Endothelial cell of umbilical vein (primary cell): ENCODE results near the gene PGS1. TPM values are rescaled to one million over a fixed set of nuclear protein-coding genes. Genes with fewer than 3 reads are reported as not detected.

Experiments
- BruUV-seq: library from RNA; stranded (reverse); fragments of 400-500 nt; replicated peaks from 2 replicates; lab custom pipeline; 2021; lab: Mats Ljungman, UMichigan
- CTCF ChIA-PET: fragments of 300-600, 350-600 bp; sonication (Branson Sonifier 250); formaldehyde crosslinking; loops from one replicate; lab custom pipeline; 2021; ENCODE audit warnings: antibody characterized with exemption, inconsistent platforms; lab: Charles Lee
- POLR2A ChIA-PET: fragments of 300-600, 350-600 bp; sonication (Branson Sonifier 250); formaldehyde crosslinking; loops from one replicate; lab custom pipeline; 2021; ENCODE audit warnings: antibody characterized with exemption, inconsistent platforms; lab: Charles Lee
- DNase-seq: peaks from one replicate; pipeline ENCODE4 v3.0.0-alpha.2; 2011; ENCODE audit warnings: low read depth, low spot score
- FAIRE-seq: peaks from 2 replicates; lab custom pipeline; 2011; peaks lifted over from hg19 to GRCh38; lab: Jason Lieb, UNC
- H2AFZ ChIP-seq: 2 replicates; pipeline ENCODE4 v1.6.0; 2012; ENCODE audit warnings: low read depth, low read length, control low read depth, inconsistent platforms
- H3K27ac ChIP-seq: 2 replicates; pipeline ENCODE4 v1.5.1; 2011; ENCODE audit warnings: low read depth, mild to moderate bottlenecking, control low read depth, low read length, moderate library complexity; ENCODE audit not compliant: insufficient read depth
- H3K27me3 ChIP-seq, 2 experiments: 2 replicates each; pipeline versions ENCODE4 v1.6.0 to v1.6.1; 2011; ENCODE audit warnings: low read length in 2 of 2, mixed read lengths in 1 of 2; ENCODE audit not compliant: control insufficient read depth in 2 of 2, insufficient read depth in 2 of 2
- H3K36me3 ChIP-seq, 2 experiments: 2 replicates in 1 of 2; 3 replicates in 1 of 2; pipeline ENCODE4 v1.5.1; 2011; ENCODE audit warnings: low read length in 2 of 2, mild to moderate bottlenecking in 1 of 2, moderate library complexity in 1 of 2; ENCODE audit not compliant: control insufficient read depth in 2 of 2, insufficient read depth in 2 of 2; ENCODE audit errors: extremely low read depth in 1 of 2
- H3K4me1 ChIP-seq: 3 replicates; pipeline ENCODE4 v1.5.1; 2011; ENCODE audit warnings: mild to moderate bottlenecking, low read length; ENCODE audit not compliant: control insufficient read depth, insufficient read depth; ENCODE audit errors: extremely low read depth
- H3K4me2 ChIP-seq: 2 replicates; pipeline ENCODE4 v1.6.1; 2011; ENCODE audit warnings: low read length, control low read depth, mixed read lengths; ENCODE audit not compliant: insufficient read depth
- H3K4me3 ChIP-seq, 3 experiments: fragments of 200-600 bp in 1 of 3; sonication (generic), shearing (Covaris generic) in 1 of 3; replicated peaks in 1 of 3; 2 replicates each; pipeline ENCODE4 v1.5.1; 2011 to 2016; ENCODE audit warnings: control low read depth in 3 of 3, low read length in 3 of 3, mild to moderate bottlenecking in 2 of 3, inconsistent platforms in 1 of 3, low read depth in 1 of 3, moderate library complexity in 1 of 3; ENCODE audit not compliant: insufficient read depth in 1 of 3
- H3K79me2 ChIP-seq: 2 replicates; pipeline ENCODE4 v1.6.0; 2012; ENCODE audit warnings: low read length, inconsistent platforms; ENCODE audit not compliant: control insufficient read depth, insufficient read depth
- H3K9ac ChIP-seq: replicated peaks from 2 replicates; pipeline ENCODE3; 2011; ENCODE audit warnings: low read length, control low read depth; ENCODE audit not compliant: insufficient read depth; ENCODE audit errors: extremely low read depth
- H3K9me1 ChIP-seq: replicated peaks from 3 replicates; pipeline ENCODE4 v1.6.0; 2011; ENCODE audit warnings: mild to moderate bottlenecking, low read length; ENCODE audit not compliant: control insufficient read depth, insufficient read depth; ENCODE audit errors: extremely low read depth
- H3K9me3 ChIP-seq: replicated peaks from 2 replicates; pipeline ENCODE4 v1.5.1; 2012; ENCODE audit warnings: low read length, inconsistent platforms; ENCODE audit not compliant: control insufficient read depth, insufficient read depth
- H4K20me1 ChIP-seq: replicated peaks from 2 replicates; pipeline ENCODE3; 2011; ENCODE audit warnings: mild to moderate bottlenecking, low read length; ENCODE audit not compliant: control insufficient read depth, insufficient read depth; ENCODE audit errors: extremely low read depth
- EZH2 ChIP-seq: IDR thresholded peaks from 2 replicates; pipeline ENCODE4 v1.6.1; 2012; ENCODE audit warnings: borderline replicate concordance, low read depth, mild to moderate bottlenecking, moderate library complexity, low read length, inconsistent platforms; ENCODE audit not compliant: severe bottlenecking
- FOS ChIP-seq: IDR thresholded peaks from 2 replicates; pipeline ENCODE4 v1.6.1; 2011; ENCODE audit warnings: mild to moderate bottlenecking, low read length, moderate library complexity, borderline replicate concordance; ENCODE audit not compliant: insufficient read depth
- GATA2 ChIP-seq: IDR thresholded peaks from 2 replicates; pipeline ENCODE4 v1.7.0; 2011; ENCODE audit warnings: low read depth, mild to moderate bottlenecking, moderate library complexity, mixed read lengths, low read length; ENCODE audit not compliant: insufficient read length, insufficient read depth
- JUN ChIP-seq: IDR thresholded peaks from 2 replicates; pipeline ENCODE4 v1.6.1; 2011; ENCODE audit warnings: borderline replicate concordance, low read depth; ENCODE audit not compliant: insufficient read length, insufficient read depth
- MYC ChIP-seq: IDR thresholded peaks from one replicate; pipeline ENCODE4 v1.6.1; 2011; ENCODE audit warnings: mild to moderate bottlenecking, low read depth, low read length
- POLR2A ChIP-seq: IDR thresholded peaks from 2 replicates; pipeline ENCODE4 v1.6.1; 2012; ENCODE audit warnings: low read depth, mild to moderate bottlenecking, control low read depth, low read length
- dilution Hi-C: fragments of 300-500 bp; cut with MboI; formaldehyde crosslinking; loops from one replicate; pipeline ENCODE4 v1.15.0; 2019; ENCODE audit warnings: low sequenced_read_pairs; ENCODE audit not compliant: extremely low pct_ligation_motif_present
- intact Hi-C: fragments of 100-400 bp; cut with micrococcal nuclease; formaldehyde crosslinking; loops from one replicate; pipeline ENCODE4 v1.10.0; 2022
- polyA plus RNA-seq, 4 experiments: library from polyadenylated mRNA; depleted of rRNA in 3 of 4; stranded (reverse) in 3 of 4; unstranded in 1 of 4; fragments of >200 nt; gene quantifications; 2 replicates each; pipeline versions ENCODE4 v1.2.1 to v1.2.3, GENCODE V29; 2011 to 2012; ENCODE audit warnings: missing spikeins in 1 of 4
- total RNA-seq: library from RNA; stranded (reverse); gene quantifications from 2 replicates; pipeline ENCODE4 v1.2.3, GENCODE V29; 2021
- TF ChIP-seq, protein P1 (sequence below): IDR thresholded peaks from 2 replicates; pipeline ENCODE4 v1.6.1; 2011; ENCODE audit not compliant: insufficient read depth, insufficient read length

Gene PGS1
- total and polyA plus RNA-seq, 2 donors (not counting 3 experiments of a cell fraction or from before 2014, with no cell fraction given) = 50.8 to 66.0 TPM

DNA sequence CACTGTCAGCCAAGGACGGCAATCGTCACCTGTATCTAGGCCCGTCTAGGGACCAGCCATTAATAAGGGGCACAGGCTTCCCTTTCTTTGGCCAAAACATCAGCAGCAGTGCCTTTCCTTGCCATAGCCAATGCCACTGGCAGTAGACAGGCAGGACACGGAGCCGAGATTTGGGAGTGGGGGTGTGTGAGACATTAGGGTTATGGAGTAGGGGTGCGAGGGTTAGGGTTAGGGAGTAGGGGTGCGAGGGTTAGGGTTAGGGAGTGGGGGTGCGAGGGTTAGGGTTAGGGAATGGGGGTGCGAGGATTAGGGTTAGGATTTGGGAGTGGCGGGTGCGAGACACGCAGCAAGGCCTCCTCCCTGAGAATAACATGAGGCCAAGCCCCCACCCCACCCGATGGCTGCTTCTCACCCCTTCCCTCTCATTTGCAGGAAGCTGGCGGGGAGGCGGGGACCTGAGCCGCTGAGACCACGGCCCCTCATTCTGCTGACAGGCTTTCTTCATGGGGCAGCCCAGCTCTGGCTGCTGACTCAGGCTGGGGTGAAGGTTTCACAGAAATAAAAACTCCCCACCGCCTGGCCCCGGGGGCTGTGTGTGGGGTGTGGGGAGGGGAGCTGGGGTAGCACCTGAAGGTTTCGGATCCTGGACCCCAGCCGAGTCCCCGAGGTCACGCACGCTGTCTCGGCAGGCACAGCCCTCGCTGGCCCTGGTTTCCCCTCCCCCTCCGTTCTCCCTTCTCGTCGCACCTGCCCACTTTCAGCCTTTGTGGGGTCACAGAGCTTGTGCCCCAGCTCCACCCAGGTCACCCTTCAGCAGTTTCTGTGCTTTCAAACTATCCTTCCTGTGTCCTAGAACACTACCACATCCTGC lies 93.8 kb downstream of the PGS1 start:
- no peak overlapping the region for H3K9ac ChIP-seq
- H3K9me1 ChIP-seq = no peaks in the 10 kb centered on the region
- TF ChIP-seq GATA2 (no peak), JUN (no peak), FOS (no peak), EZH2 (no peak), MYC (no peak), POLR2A (no peak)
- TF ChIP-seq, protein P1, sequence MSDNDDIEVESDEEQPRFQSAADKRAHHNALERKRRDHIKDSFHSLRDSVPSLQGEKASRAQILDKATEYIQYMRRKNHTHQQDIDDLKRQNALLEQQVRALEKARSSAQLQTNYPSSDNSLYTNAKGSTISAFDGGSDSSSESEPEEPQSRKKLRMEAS = no peak
- H3K4me1 ChIP-seq = no peaks in the 10 kb centered on the region
- no peaks in the 10 kb centered on the region for H3K79me2 ChIP-seq
- POLR2A ChIA-PET = no interaction called here
- no peaks in the 10 kb centered on the region for H4K20me1 ChIP-seq
- intact Hi-C loops = no loop called here
- dilution Hi-C loops = no loop called here
- FAIRE-seq (no peak), DNase-seq (no peak)
- CTCF ChIA-PET = no interaction called here
- no peaks in the 10 kb centered on the region for H3K36me3 ChIP-seq
- H3K9me3 ChIP-seq = no peaks in the 10 kb centered on the region
- H3K27ac ChIP-seq = no peak overlapping the region
- no peak overlapping the region for H3K4me3 ChIP-seq
- no peak overlapping the region for H3K4me2 ChIP-seq
- H2AFZ ChIP-seq = no peak overlapping the region
- BruUV-seq = no TSS peak
- H3K27me3 ChIP-seq = peaks cover 0 to 5% of the 10 kb centered on the region in 2 experiments
